Peyer's patch (tissue), 4 donors: Measurements from ENCODE around the gene KRTAP5-6. TPM values are rescaled to one million over a fixed set of nuclear protein-coding genes. Genes with fewer than 3 reads are reported as not detected.
A peak's percentile ranks its signal among the peaks of the same experiment; 100 is the strongest.

Experiments used
- DNase-seq, 3 donors: peaks; one replicate each; pipeline ENCODE4 v3.0.0-alpha.2; 2017 to 2019
- H3K27ac ChIP-seq, 4 donors: fragments of 200-600 bp; sonication (generic); one replicate each; pipeline ENCODE4 v1.5.1; 2016 to 2019
- H3K27me3 ChIP-seq, 2 donors: fragments of 200-600 bp; sonication (generic); one replicate each; pipeline ENCODE4 v1.5.1; 2019
- H3K36me3 ChIP-seq, 3 donors: fragments of 200-600 bp; sonication (generic); one replicate each; pipeline ENCODE4 v1.5.1; 2016 to 2019
- H3K4me1 ChIP-seq, 4 donors: fragments of 200-600 bp; sonication (generic); one replicate each; pipeline ENCODE4 v1.5.1; 2016 to 2019
- H3K4me3 ChIP-seq, 4 donors: fragments of 200-600 bp; sonication (generic); 1 replicate in 3 of 4; 2 replicates in 1 of 4; pipeline ENCODE4 v1.5.1; 2016 to 2019; ENCODE audit warnings: mild to moderate bottlenecking in 1 of 4
- H3K9me3 ChIP-seq, 4 donors: fragments of 200-600 bp; sonication (generic); one replicate each; pipeline ENCODE4 v1.5.1; 2016 to 2019; ENCODE audit warnings: mild to moderate bottlenecking in 1 of 4
- POLR2A ChIP-seq, 2 donors: fragments of 450-650 bp; IDR thresholded peaks; one replicate each; pipeline ENCODE4 v1.5.1; 2017; ENCODE audit warnings: antibody characterized with exemption in 2 of 2, mild to moderate bottlenecking in 2 of 2, moderate library complexity in 2 of 2
- total RNA-seq, 4 donors: library from RNA; depleted of rRNA; stranded (reverse); fragments of >200 nt; gene quantifications; one replicate each; pipeline ENCODE4 v1.1.0, GENCODE V29; 2016
- TF ChIP-seq, protein P1 (sequence below), 6 experiments: fragments of 450-650 bp in 4 of 6; fragments of 200-600 bp in 2 of 6; sonication (generic) in 1 of 6; IDR thresholded peaks; one replicate each; pipeline ENCODE4 v1.5.1; 2017 to 2019; ENCODE audit warnings: antibody characterized with exemption in 6 of 6, mild to moderate bottlenecking in 3 of 6, moderate library complexity in 1 of 6

The KRTAP5-6 gene
- total RNA-seq, 4 donors from 2014 or later = not detected

DNA sequence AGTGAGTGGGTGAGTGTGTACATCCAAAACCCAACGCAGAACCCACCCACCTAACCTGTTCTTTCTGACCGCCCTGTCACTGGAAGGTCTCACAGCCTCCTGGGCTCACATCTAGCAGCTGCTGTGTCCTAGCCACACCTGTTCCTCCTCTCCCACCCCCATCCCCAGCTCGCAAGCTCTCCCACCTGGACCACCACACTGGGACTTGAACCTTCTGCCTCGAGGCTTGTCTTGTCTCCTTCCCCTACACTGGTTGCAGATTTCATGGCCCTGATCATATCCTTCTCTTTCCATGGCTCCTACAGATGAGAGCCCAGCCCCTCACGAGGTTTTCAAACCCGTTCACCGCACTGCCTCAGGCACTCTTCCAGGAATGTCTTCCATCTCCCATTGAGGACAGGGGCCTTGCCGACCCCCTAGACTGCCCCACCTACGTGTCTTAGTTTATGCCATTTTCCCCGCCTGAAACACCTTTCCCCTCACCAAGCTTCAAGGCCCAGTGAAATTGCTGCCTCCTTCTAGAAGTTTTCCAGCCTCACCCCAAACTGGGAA lies 46.7 kb downstream of the KRTAP5-6 start:
- H3K27ac ChIP-seq = no peak overlapping the region
- H3K36me3 ChIP-seq = no peaks in the 10 kb centered on the region
- no peak overlapping the region for H3K4me3 ChIP-seq
- TF ChIP-seq POLR2A (IDR thresholded peaks at IDR 0.05) = no peak
- TF ChIP-seq, protein P1, sequence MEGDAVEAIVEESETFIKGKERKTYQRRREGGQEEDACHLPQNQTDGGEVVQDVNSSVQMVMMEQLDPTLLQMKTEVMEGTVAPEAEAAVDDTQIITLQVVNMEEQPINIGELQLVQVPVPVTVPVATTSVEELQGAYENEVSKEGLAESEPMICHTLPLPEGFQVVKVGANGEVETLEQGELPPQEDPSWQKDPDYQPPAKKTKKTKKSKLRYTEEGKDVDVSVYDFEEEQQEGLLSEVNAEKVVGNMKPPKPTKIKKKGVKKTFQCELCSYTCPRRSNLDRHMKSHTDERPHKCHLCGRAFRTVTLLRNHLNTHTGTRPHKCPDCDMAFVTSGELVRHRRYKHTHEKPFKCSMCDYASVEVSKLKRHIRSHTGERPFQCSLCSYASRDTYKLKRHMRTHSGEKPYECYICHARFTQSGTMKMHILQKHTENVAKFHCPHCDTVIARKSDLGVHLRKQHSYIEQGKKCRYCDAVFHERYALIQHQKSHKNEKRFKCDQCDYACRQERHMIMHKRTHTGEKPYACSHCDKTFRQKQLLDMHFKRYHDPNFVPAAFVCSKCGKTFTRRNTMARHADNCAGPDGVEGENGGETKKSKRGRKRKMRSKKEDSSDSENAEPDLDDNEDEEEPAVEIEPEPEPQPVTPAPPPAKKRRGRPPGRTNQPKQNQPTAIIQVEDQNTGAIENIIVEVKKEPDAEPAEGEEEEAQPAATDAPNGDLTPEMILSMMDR (IDR thresholded peaks at IDR 0.05) = no peak
- DNase-seq = peak in 2 of 3 donors; percentile 15 to 44
- peaks cover 0 to 4% (median 0%) of the 10 kb centered on the region in 4 donors for H3K4me1 ChIP-seq
- H3K27me3 ChIP-seq = no peaks in the 10 kb centered on the region
- no peaks in the 10 kb centered on the region for H3K9me3 ChIP-seq

DNA sequence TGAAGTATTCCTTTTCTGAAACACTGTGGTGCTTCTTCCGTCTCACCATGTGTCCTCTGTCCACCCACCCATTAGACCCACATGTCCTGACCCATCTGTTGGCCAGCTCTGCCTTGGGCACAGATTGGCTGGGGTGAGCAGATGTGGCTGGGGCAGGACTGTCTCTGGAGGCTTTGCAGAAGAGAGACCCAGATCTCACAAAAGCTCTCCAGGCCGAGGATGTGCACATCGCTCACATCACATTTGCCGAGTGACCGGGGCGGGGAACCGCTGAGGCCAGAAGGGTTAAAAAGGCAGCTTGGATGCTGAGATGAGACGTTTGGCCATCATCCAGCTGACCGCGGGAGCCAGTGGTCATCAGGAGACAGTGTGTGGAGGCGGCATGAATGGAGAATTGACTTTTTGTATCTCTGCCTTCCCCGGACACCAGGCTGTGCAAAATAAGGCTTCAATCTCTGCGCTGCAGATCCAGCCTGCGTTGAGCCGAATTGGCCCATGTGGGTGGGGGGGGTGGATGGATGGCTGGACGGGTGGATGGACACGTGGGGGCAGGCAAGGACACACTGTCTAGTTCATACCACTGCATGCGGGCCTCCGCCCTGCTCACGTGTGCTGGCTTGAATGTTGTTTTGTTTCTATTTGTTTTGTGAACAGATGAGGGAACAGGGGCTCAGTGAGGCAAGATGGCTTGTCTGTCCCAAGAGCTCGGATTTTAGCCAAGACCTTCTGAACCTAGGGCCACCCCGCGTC lies 47.3 kb downstream of the KRTAP5-6 start:
- H3K4me1 ChIP-seq = peaks cover 0 to 10% (median 1%) of the 10 kb centered on the region in 4 donors
- no peaks in the 10 kb centered on the region for H3K9me3 ChIP-seq
- no peak overlapping the region for H3K4me3 ChIP-seq
- no peaks in the 10 kb centered on the region for H3K36me3 ChIP-seq
- peak in 2 of 3 donors; percentile 13 to 47 for DNase-seq
- peaks cover 0 to 3% of the 10 kb centered on the region in 2 donors for H3K27me3 ChIP-seq
- TF ChIP-seq POLR2A (IDR thresholded peaks at IDR 0.05) = no peak
- TF ChIP-seq, protein P1 (IDR thresholded peaks at IDR 0.05) = no peak
- no peak overlapping the region for H3K27ac ChIP-seq

DNA sequence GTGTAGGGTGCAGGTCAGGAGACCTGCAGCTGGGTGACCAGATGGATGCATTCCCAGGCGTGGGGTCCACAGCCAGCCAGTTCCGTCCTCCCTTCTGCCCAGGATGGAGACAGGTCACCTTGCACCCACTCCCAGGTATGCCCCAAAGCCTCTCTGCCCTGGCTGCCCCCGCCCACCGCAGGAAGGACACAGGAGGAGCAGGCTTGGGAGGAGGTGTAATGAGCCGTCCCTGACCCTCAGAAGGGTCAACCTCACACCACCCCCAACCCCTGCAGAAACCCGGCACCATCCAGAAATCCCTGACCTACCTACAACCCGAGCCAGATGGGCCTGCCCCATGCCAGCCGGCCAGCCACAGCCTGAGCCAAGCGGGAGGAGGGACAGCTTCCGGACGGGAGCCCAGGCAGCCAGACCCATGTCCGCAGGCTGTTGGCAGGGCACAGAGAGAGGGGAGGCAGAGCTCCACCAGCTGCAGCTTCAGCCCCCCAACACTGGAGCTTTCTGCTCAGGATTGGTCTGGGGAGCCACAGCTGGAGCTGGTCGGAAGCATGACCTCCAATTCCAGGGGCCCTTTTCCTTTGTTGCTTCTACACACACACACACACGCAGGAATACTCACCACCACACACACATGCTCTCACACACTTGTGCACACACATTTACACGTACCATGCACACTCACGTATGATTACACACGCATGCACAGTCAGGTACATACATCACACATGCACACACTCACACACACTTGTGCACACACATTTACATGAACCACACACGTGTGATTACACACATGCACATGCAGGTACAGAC lies 48.1 kb downstream of the KRTAP5-6 start:
- peak in 2 of 3 donors; percentile 40 to 45 for DNase-seq
- no peak overlapping the region for H3K27ac ChIP-seq
- peaks cover 0 to 18% (median 8%) of the 10 kb centered on the region in 4 donors for H3K4me1 ChIP-seq
- H3K27me3 ChIP-seq = peaks cover 0 to 3% of the 10 kb centered on the region in 2 donors
- no peak overlapping the region for H3K4me3 ChIP-seq
- TF ChIP-seq, protein P1 (IDR thresholded peaks at IDR 0.05) = no peak
- TF ChIP-seq POLR2A (IDR thresholded peaks at IDR 0.05) = no peak
- H3K9me3 ChIP-seq = no peaks in the 10 kb centered on the region
- no peaks in the 10 kb centered on the region for H3K36me3 ChIP-seq

DNA sequence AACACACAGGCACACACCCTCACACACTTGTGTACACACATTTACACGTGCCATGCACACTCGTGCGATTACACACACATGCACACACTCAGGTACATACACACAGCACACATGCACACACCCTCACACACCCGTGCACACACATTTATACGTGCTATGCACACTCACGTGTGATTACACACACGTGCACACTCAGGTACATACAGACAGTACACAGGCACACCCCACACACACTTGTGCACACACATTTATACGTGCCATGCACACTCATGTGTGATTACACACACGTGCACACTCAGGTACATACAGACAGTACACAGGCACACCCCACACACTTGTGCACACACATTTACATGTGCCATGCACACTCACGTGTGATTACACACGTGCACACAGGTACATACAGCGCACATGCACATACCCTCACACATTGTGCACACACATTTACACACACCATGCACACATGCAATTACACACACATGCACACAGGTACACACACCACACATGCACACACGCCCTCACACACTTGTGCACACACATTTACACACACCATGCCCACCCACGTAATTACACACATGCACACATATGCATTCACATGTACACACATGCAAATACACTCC lies 48.8 kb downstream of the KRTAP5-6 start:
- peak in 2 of 3 donors; percentile 16 to 32 for DNase-seq
- peaks cover 0 to 3% of the 10 kb centered on the region in 2 donors for H3K27me3 ChIP-seq
- no peak overlapping the region for H3K27ac ChIP-seq
- H3K4me1 ChIP-seq = peaks cover 0 to 19% (median 12%) of the 10 kb centered on the region in 4 donors
- H3K36me3 ChIP-seq = no peaks in the 10 kb centered on the region
- H3K9me3 ChIP-seq = no peaks in the 10 kb centered on the region
- H3K4me3 ChIP-seq = no peak overlapping the region
- TF ChIP-seq, protein P1 (IDR thresholded peaks at IDR 0.05) = no peak
- no peak for TF ChIP-seq POLR2A (IDR thresholded peaks at IDR 0.05)

DNA sequence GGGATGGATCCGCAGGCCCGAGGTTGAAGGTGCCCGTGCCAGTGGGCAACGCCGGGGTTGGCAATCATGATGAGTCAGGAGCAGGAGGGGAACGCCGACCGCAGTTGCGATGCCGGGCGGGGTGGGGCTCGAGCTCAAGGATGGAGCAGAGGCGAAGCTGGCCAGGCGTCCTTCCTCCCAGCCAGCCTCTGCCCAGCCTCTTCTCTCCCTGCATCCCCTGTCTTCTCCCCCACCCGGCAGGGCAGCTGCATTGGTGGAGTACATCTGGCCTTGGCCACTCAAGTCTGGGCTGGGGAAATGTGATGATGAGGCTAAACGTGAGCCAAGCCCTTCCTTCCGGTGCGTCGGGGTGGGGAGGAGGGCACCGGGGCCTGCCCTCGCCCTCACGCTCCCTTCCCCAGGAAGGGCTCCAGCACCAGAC lies 49.5 kb downstream of the KRTAP5-6 start:
- Histone ChIP-seq H3K27ac (no peak overlapping the region), H3K9me3 (no peaks in the 10 kb centered on the region), H3K27me3 (peaks cover 0 to 3% of the 10 kb centered on the region in 2 donors), H3K4me3 (no peak overlapping the region), H3K36me3 (no peaks in the 10 kb centered on the region), H3K4me1 (peaks cover 0 to 25% (median 14%) of the 10 kb centered on the region in 4 donors)
- peak in 2 of 3 donors; percentile 47 to 49 for DNase-seq
- TF ChIP-seq, protein P1 (IDR thresholded peaks at IDR 0.05) = no peak
- no peak for TF ChIP-seq POLR2A (IDR thresholded peaks at IDR 0.05)
